ES-I3 (cell line): Measurements from ENCODE around the gene CPNE1.

Experiments
- H3K36me3 ChIP-seq: 2 replicates; pipeline ENCODE4 v1.6.1; 2013; ENCODE audit warnings: mild to moderate bottlenecking, low read length, control low read depth, moderate library complexity; ENCODE audit not compliant: insufficient read depth
- H3K4me1 ChIP-seq: 2 replicates; pipeline ENCODE4 v1.6.1; 2013; ENCODE audit warnings: mild to moderate bottlenecking, control low read depth, low read length; ENCODE audit not compliant: insufficient read depth
- H3K9ac ChIP-seq: 2 replicates; pipeline ENCODE4 v1.6.1; 2013; ENCODE audit warnings: low read depth, mild to moderate bottlenecking, low read length, moderate library complexity
- H3K9me3 ChIP-seq: 2 replicates; pipeline ENCODE4 v1.6.1; 2013; ENCODE audit warnings: mild to moderate bottlenecking, low read length, moderate library complexity; ENCODE audit not compliant: control insufficient read depth, insufficient read depth

Gene CPNE1

DNA sequence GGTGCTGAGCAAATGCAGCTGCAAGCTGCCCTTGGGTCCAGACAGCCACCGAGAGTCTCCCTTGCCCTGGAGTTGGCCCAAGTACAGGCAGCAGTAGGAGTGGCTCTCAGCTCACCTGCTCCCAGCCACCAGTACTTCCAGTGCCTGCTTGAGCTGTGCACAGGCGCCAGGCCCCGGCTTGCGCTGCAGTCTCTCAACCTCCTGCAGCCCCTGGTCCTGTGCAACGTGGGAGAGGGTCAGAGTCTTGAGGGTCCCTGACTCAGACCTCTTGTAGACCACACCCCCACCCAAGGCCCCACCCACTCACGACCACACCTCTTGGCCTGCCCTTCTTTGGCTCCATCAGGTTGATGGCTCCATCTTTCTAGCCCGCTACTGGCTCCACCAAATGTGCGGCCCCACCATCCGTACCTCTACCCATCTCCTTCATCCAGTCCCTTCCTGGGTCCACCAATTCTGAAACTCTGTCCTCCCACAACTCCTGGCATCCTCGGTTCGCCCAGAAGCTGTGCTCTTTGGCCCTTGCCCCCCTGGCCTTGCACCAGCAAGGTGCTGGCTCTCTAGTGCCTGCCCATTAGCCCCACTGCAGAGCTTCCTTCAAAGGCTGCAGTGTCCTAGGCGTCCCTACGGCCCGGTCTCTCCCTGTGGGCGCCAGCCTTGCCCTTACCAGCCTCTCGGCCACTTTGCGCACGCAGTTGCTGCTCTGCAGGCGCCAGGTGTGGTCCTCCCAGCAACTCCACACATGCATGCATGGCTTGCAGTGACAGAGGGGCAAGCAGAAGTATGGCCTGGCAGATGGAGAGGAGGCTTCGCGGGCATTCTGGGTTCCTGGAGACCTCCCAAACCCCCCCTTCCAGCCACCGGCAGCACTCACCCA is 65.6 kb downstream of the CPNE1 start:
- H3K4me1 ChIP-seq: no peaks in the 10 kb centered on the region

DNA sequence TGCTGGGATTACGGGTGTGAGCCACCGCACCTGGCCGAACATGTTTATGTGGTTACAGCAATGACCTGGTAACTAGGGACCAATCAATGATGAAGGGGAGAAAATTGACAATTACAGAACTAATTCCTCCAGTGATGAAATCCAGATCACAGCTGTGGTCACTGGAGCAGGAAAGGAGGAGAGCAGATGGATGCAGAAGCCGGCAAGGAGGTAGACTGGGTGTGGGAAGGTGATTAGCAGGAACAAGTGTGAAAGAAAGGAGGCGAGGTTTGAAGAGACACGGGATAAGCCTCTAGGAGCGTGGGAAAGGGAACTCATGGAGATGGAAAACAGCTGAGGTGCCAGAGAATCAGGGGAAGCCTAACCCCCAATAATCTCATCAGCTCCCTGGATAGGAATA is 66.2 kb downstream of the CPNE1 start:
- no peaks in the 10 kb centered on the region for H3K4me1 ChIP-seq
- no peaks in the 10 kb centered on the region for H3K36me3 ChIP-seq
- no peak overlapping the region for H3K9ac ChIP-seq
- no peaks in the 10 kb centered on the region for H3K9me3 ChIP-seq

More for the DNA sequence above, 65.6 kb downstream of the CPNE1 start:
- H3K9me3 ChIP-seq: no peaks in the 10 kb centered on the region
- H3K9ac ChIP-seq: no peak overlapping the region
- H3K36me3 ChIP-seq: no peaks in the 10 kb centered on the region

DNA sequence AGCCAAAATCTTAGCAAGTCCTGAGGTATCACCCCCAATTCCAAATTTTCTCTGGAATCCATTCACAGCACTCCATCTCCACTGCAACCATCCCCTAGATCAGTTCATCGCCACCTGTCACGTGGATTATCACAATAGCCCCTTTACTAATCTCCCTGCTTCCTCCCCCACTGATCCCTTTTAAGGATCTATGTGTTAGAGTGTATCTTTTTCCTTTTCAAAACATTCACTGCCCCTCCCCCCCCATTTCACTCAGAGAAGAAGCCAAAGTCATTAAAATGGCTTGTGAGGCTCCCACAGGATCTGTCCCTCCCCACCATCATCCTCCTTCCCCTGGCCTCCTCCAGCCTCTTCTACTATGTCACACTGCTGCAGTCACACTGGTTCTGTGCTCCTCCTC is 67.5 kb downstream of the CPNE1 start:
- Histone ChIP-seq H3K36me3 (no peaks in the 10 kb centered on the region), H3K9me3 (no peaks in the 10 kb centered on the region), H3K4me1 (peaks cover 5% of the 10 kb centered on the region; the same call in 1 of the 2 replicates), H3K9ac (no peak overlapping the region)

DNA sequence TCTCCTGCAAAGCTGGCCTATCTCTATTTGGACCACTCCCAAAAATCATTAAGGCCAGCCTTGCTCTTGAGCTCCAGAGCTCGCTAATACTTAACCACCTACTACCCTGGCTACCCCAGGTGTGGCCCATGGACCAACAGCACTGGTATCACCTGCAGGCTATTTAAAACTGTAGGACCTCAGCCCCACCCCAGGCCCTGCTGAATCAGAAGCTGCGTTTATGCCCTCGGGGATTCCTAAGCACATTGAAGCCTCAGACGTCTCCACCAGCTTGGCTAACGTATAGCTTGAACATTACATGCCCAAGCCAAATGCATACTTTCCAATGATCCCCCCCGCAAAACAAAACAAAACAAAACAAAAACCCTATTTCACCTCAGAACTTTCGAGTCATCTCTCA is 68.8 kb downstream of the CPNE1 start:
- peaks cover 5% of the 10 kb centered on the region; the same call in 1 of the 2 replicates for H3K4me1 ChIP-seq
- H3K9ac ChIP-seq: no peak overlapping the region
- no peaks in the 10 kb centered on the region for H3K9me3 ChIP-seq
- H3K36me3 ChIP-seq: no peaks in the 10 kb centered on the region

DNA sequence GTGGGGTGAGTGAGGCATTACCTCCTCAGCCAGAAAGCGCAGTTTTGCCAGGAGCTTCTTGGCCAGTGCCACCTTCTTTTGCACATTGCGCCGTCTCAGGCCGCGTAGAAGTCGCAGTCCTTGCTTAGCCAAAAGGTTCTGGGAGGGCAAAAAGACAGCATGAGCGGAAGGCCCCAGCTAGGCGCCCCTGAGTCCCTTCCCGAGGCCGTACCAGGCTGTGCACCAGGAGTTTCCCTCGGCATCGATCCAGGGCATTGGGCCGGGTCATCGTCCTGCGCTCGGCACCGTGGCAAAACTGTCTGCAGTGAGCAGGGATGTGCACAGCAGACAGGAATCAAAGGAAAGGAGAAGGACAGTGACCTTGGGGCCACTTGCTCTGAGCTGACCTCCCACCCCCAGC is 69.2 kb downstream of the CPNE1 start:
- H3K9me3 ChIP-seq: no peaks in the 10 kb centered on the region
- peaks cover 5% of the 10 kb centered on the region; the same call in 1 of the 2 replicates for H3K4me1 ChIP-seq
- no peak overlapping the region for H3K9ac ChIP-seq
- no peaks in the 10 kb centered on the region for H3K36me3 ChIP-seq

DNA sequence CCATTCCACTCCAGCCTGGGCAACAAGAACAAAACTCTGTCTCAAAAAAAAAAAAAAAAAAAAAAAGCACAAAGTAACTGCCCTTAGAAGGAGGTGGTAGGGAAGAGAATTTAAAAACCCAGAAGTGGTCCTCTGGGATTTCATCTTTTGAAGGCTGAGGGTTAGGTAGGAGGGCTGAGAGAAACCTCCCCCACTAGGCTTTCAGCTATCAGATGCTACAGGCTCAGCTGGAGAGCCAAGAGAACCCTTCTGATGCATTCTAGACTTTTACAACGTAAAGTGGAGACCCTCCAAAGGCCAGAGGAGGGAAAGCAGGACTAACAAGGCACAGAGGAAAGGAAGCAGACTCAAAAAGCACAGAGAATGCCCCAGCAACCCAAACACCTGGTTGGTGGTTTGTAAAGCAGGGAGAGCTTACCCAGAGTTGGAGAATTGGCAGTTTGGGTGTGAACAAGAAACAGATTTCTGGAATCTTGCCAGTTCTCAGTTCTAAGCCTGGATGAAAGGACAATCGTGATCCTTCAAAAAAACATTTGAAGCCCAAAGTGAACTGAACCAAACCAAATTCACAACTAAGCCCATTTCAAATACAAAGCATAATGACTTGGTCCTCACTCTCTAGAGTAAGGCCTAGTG is 72.2 kb downstream of the CPNE1 start:
- Histone ChIP-seq H3K4me1 (peaks cover 5% of the 10 kb centered on the region; the same call in 1 of the 2 replicates), H3K9me3 (no peaks in the 10 kb centered on the region), H3K9ac (no peak overlapping the region), H3K36me3 (no peaks in the 10 kb centered on the region)

DNA sequence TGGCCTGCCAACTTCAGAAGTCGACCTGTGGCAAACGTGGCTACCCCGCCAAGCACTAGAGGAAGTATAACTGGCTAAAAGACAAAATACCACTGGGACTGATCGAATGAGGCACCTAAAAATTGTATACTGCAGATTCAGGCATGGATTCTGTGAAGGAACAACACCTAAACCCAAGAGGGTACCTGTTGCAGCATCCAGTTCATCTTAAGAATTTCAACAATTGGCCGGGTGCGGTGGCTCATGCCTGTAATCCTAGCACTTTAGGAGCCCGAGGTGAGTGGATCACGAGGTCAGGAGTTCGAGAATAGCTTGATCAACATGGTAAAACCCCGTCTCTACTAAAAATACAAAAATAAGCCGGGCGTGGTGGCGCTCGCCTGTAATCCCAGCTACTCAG is 76.3 kb downstream of the CPNE1 start:
- Histone ChIP-seq H3K4me1 (peaks cover 5% of the 10 kb centered on the region; the same call in 1 of the 2 replicates), H3K9me3 (no peaks in the 10 kb centered on the region), H3K9ac (no peak overlapping the region), H3K36me3 (no peaks in the 10 kb centered on the region)

DNA sequence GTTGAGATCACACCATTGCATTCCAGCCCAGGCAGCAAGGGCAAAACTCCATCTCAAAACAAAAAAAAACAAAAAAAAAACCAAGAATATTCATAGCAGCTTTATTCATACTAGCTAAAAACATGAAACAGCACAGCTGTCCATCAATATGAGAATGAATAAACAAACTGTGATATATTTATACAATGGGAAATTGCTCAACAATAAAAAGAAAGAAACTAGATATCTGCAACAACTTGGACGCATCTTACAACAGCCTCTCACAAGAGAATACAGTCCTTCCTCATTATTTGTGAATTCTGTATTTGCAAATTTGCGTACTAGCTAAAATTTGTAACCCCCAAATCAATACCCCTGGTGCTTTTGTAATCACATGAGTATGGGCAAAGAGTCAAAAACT is 77.3 kb downstream of the CPNE1 start:
- no peaks in the 10 kb centered on the region for H3K9me3 ChIP-seq
- H3K9ac ChIP-seq: no peak overlapping the region
- H3K4me1 ChIP-seq: peaks cover 2% of the 10 kb centered on the region; the same call in 1 of the 2 replicates
- H3K36me3 ChIP-seq: no peaks in the 10 kb centered on the region

DNA sequence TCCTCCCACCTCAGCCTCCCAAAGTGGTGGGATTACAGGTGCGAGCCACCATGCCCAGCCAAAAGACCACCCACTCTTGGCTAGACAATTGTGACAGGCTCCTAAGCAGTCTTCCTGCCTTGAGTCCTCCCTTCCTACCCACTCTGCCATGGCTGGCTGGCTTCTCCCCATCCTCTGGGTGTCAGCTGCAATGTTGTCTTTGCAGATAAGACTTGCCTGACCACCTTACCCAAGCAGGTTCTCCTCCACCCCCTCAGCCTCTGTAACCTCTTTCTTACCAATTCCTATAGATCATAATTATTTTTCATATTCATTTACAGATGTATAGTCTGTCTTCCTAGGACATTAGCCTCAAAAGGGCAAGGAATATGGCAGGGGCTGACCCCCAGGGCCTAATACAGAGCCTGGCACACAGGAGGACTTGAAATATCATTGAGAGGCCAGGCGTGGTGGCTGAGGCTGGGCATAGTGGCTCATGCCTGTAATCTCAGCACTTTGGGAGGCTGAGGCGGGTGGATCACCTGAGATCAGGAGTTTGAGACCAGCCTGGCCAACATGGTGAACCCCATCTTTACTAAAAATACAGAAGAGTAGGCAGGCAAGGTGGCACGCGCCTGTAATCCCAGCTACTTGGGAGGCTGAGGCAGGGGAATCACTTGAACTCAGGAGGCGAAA is 77.8 kb downstream of the CPNE1 start:
- Histone ChIP-seq H3K36me3 (no peaks in the 10 kb centered on the region), H3K9ac (no peak overlapping the region), H3K4me1 (no peaks in the 10 kb centered on the region), H3K9me3 (no peaks in the 10 kb centered on the region)

DNA sequence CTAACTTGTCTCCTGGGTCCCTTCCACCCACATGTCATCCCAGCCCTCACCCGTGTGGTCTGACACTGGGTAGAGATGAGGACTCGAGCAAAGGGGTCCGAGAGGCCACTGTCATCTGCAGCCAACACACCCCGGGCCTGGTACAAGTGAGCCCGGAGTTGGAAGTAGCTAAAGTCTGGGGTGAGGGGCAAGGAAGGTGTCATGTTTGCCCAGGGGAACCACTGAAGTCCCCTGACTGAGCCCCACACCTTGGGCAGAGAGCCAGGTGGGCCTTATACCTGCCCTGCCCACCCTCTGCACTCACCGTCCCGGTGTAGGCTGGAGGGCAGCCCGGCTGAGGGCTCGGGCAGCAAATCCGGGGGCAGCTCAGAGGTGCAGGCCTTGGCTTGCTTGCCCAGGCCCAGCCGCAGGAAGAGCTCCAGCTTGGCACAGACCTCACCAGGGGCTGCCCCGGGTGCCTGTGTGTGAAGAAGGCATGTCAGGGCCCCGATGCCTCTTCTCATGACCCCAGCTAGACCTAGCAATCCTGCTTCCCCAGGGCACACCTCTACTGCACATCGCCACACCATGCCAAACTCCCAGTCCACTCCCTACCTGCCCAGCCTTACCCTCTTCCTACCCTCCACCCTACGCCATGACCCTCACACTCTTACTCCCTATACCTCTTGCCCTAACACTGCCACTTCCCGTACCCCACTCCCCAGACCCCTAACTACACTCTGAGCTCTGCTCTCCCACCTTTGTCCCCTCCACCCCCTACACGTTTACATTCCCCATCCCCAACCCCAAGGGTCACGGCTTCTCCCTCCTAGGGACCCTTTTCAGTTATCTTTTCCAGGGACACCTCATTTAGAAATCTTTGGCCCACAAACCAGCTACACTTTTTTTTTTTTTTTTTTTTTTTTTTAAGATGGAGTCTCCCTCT is 80.8 kb downstream of the CPNE1 start:
- no peaks in the 10 kb centered on the region for H3K36me3 ChIP-seq
- H3K9ac ChIP-seq: no peak overlapping the region
- no peaks in the 10 kb centered on the region for H3K9me3 ChIP-seq
- H3K4me1 ChIP-seq: no peaks in the 10 kb centered on the region

DNA sequence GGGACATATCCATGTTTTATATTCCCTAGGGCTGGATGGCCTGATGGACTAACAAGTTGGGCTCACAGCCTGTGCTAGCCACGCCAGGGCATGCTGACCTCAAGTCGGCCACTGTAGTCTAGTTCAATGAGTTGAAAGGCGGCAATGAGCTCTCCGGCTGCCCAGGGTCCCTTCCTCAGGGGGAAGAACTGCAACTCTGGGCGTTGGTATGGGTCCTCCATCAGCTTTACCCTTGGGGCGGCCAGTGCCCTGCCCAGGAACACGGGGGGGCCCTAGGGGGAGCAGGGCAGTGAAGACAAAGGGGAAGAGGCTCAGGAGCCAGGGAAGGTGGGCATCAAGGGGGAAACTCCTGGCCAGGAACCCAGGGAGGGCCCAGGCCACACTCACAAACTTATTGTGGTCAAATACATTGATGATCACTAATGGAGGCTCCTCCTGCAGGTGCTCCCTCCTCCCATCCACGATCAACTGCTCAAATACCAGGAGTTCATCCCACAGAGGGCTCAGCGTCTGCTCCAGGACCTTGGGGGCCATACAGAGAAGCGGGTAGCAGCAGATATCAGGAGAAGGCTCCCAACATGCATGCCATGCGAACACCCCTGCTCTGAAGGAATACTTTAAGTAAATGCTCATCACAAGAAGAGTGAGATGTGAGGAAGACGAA is 81.8 kb downstream of the CPNE1 start:
- Histone ChIP-seq H3K9ac (no peak overlapping the region), H3K9me3 (no peaks in the 10 kb centered on the region), H3K4me1 (no peaks in the 10 kb centered on the region), H3K36me3 (no peaks in the 10 kb centered on the region)

DNA sequence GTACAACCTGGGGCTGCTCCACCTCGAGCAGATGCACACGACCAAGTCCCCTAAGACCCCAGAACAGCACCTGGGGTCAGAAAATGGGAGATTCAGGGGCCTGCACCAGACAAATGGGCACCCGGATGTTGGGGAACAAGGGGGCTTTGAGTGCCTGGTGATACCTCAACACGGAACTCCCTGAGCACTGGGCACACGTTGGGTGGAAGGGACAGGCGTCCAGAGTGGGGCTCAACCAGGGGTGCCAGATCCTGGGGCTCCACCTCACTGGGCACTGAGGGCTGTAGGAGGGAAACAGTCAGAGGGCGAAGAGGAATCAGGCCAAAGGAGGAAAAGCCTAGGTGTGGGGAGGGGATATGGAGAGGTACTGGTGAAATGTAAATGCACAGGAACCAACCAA is 82.6 kb downstream of the CPNE1 start:
- Histone ChIP-seq H3K9me3 (no peaks in the 10 kb centered on the region), H3K4me1 (no peaks in the 10 kb centered on the region), H3K36me3 (no peaks in the 10 kb centered on the region), H3K9ac (no peak overlapping the region)

DNA sequence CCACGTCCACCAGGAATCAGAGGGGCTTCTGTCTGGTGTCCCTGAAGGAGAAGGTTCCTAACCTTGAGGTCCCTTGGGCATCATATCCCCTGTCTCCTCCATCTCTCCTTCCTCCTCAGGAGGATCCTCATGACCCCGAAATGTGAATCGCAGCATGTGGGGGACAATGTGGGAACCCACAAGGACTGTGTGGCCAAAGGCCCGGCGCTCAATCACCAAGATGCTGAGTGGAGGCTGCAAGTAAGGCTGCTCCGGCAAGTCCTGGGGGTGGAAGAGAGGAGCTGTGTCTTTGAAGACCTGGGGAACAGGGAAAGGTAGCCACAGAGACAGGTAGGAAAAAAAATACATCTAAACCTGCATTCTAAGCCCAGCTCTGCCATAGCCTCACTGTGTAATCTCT is 85.5 kb downstream of the CPNE1 start:
- Histone ChIP-seq H3K4me1 (no peaks in the 10 kb centered on the region), H3K9me3 (no peaks in the 10 kb centered on the region), H3K9ac (no peak overlapping the region), H3K36me3 (no peaks in the 10 kb centered on the region)
